Fibroblast of pulmonary artery (primary cell): ENCODE data around the gene MBD3L5.
A peak's percentile ranks its signal among the peaks of the same experiment; 100 is the strongest.
"Not testable (repeated sequence)": the region's sequence is repeated elsewhere in the genome, so short reads cannot be mapped to it uniquely, and the experiment has no call there.

Experiments
- DNase-seq: peaks from one replicate; pipeline ENCODE4 v3.0.0-alpha.2; 2010; ENCODE audit warnings: low read depth
- H3K4me3 ChIP-seq: replicated peaks from 2 replicates; pipeline ENCODE4 v1.5.1; 2011; ENCODE audit warnings: low read depth, mild to moderate bottlenecking, control low read depth, low read length, moderate library complexity
- CTCF ChIP-seq: IDR thresholded peaks from 2 replicates; pipeline ENCODE4 v1.5.1; 2011; ENCODE audit warnings: mild to moderate bottlenecking, control low read depth, low read length, inconsistent platforms; ENCODE audit errors: missing control alignments

The MBD3L5 gene

GRCh38 chr19:7010722-7011593, 19.4 kb upstream of the MBD3L5 start:
- DNase-seq, result no peak
- no peak for TF ChIP-seq CTCF
- H3K4me3 ChIP-seq, result no peak overlapping the region

- DNase-seq, result peak; percentile 23
- no peak for TF ChIP-seq CTCF
- H3K4me3 ChIP-seq, result no peak overlapping the region
Observed at GRCh38 chr19:7013678-7014077, 16.7 kb upstream of the MBD3L5 start.

- no peak for DNase-seq
- H3K4me3 ChIP-seq, result no peak overlapping the region
- no peak for TF ChIP-seq CTCF
Observed at GRCh38 chr19:7018828-7019227, 11.6 kb upstream of the MBD3L5 start.

GRCh38 chr19:7021331-7021730, 9.0 kb upstream of the MBD3L5 start, which contains the start of gene MBD3L2B:
TSS of gene MBD3L2B (minus strand) at chr19:7021431. CDS start at chr19:7021397, 34 bp downstream.
- not testable (repeated sequence) for DNase-seq, H3K4me3 ChIP-seq

GRCh38 chr19:7028790-7029189, 1.6 kb upstream of the MBD3L5 start:
- H3K4me3 ChIP-seq, DNase-seq: not testable (repeated sequence)

GRCh38 chr19:7040079-7040478, 9.7 kb downstream of the MBD3L5 start, which contains the start of gene MBD3L4:
TSS of gene MBD3L4 (minus strand) at chr19:7040179. CDS start at chr19:7040144, 35 bp downstream.
- not testable (repeated sequence) for DNase-seq, H3K4me3 ChIP-seq

- H3K4me3 ChIP-seq, DNase-seq: not testable (repeated sequence)
Observed at GRCh38 chr19:7041563-7041962, 11.2 kb downstream of the MBD3L5 start.

GRCh38 chr19:7049021-7049420, 18.6 kb downstream of the MBD3L5 start, which contains the start of gene MBD3L2:
TSS of gene MBD3L2 (plus strand) at chr19:7049321. CDS start at chr19:7049374, 53 bp downstream.
- not testable (repeated sequence) for H3K4me3 ChIP-seq

GRCh38 chr19:7051421-7051820, 21.0 kb downstream of the MBD3L5 start:
- not testable (repeated sequence) for DNase-seq, H3K4me3 ChIP-seq

More at GRCh38 chr19:7049021-7049420, 18.6 kb downstream of the MBD3L5 start, which contains the start of gene MBD3L2:
- DNase-seq, result not testable (repeated sequence)

GRCh38 chr19:7052896-7053295, 22.5 kb downstream of the MBD3L5 start:
- DNase-seq, H3K4me3 ChIP-seq: not testable (repeated sequence)

- not testable (repeated sequence) for DNase-seq, H3K4me3 ChIP-seq
Observed at GRCh38 chr19:7054635-7055368, 24.4 kb downstream of the MBD3L5 start.

GRCh38 chr19:7055679-7056078, 25.3 kb downstream of the MBD3L5 start:
- not testable (repeated sequence) for H3K4me3 ChIP-seq, DNase-seq

GRCh38 chr19:7056371-7056770, 26.0 kb downstream of the MBD3L5 start:
- DNase-seq, result not testable (repeated sequence)

GRCh38 chr19:7058576-7058975, 28.2 kb downstream of the MBD3L5 start, which contains the start of gene MBD3L3:
TSS of gene MBD3L3 (minus strand) at chr19:7058676. CDS start at chr19:7058605, 71 bp downstream.
- not testable (repeated sequence) for DNase-seq, H3K4me3 ChIP-seq

More at GRCh38 chr19:7056371-7056770, 26.0 kb downstream of the MBD3L5 start:
- not testable (repeated sequence) for H3K4me3 ChIP-seq

- DNase-seq, result not testable (repeated sequence)
Observed at GRCh38 chr19:7059977-7060376, 29.6 kb downstream of the MBD3L5 start.

More at GRCh38 chr19:7059977-7060376, 29.6 kb downstream of the MBD3L5 start:
- H3K4me3 ChIP-seq, result not testable (repeated sequence)
